GM19193 (cell line): Measurements from ENCODE around the gene ARFGAP2.

Experiments used
- POLR2A ChIP-seq: IDR thresholded peaks from 4 replicates; pipeline ENCODE4 v1.6.1; 2011; ENCODE audit not compliant: insufficient read depth, insufficient read length; ENCODE audit errors: extremely low read depth

The ARFGAP2 gene

DNA sequence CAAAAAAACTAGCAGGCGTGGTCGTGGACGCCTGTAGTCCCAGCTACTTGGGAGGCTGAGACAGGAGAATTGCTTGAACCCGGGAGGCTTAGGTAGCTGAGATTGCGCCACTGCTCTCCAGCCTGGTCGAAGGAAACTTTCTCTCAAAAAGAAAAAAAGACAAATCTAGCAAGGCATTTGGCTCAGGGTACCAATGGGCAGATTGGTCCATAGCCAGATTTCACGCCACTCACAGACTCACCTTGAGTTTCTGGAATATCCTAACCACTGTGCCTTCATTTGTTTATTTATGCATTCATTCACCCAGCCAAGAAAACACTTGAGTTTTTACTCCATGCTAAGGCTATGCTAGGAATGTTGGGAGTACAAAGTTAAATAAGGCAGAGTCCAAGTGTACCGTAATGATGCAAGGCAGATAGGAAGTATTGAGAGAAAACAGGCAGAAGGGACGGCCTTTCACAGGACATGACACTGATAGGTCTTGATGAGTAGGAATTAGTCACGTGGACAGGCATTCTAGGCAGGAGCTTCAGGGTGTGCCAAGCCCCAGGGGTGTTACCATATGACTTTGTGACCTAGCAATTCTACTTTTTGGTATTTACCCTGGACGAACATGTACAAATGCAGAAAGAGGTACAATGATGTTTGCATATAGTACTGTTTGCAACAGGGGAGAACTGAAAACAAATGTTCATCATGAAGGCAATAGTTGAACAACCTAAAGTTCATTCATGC is 12.6 kb upstream of the ARFGAP2 start:
- no peak for TF ChIP-seq POLR2A

DNA sequence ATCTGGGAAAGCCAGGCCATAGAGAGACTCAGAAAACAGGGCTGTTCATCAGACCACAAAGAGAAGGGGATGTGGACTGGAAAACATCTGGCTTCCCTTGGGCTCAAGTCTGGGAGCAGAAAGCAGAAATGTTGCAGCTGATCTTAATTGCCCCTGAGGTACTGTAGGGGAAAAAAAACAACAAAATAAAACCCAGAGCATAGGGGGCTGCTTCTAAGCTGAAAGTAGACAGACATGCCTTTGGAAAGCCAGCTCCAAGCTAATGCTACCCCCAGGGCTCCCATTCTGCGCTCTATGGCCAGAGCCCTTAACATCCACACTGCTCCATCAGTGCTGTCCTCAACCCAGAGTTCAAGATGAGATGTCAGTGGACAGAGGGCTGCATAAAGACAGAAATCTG is 11.6 kb upstream of the ARFGAP2 start:
- TF ChIP-seq POLR2A = no peak

DNA sequence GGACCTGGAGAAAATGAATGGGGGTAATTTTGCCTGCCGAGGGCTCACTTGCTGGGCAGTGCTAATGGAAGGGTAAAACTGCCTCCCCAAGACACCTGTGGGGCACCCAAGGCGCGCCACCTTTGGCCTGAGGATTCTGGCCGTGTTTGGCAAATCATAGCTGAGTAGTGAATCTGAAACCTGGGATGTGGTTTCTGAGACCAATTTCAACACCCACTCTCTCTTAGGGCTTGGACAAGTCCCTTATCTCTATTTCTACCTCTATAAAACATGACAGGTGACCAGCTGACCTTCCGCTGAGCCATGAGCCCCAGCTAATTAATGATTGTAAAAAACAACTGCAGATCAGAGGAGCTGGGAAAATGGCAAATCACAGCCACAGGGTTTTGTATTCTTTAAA is 11.0 kb upstream of the ARFGAP2 start:
- no peak for TF ChIP-seq POLR2A

DNA sequence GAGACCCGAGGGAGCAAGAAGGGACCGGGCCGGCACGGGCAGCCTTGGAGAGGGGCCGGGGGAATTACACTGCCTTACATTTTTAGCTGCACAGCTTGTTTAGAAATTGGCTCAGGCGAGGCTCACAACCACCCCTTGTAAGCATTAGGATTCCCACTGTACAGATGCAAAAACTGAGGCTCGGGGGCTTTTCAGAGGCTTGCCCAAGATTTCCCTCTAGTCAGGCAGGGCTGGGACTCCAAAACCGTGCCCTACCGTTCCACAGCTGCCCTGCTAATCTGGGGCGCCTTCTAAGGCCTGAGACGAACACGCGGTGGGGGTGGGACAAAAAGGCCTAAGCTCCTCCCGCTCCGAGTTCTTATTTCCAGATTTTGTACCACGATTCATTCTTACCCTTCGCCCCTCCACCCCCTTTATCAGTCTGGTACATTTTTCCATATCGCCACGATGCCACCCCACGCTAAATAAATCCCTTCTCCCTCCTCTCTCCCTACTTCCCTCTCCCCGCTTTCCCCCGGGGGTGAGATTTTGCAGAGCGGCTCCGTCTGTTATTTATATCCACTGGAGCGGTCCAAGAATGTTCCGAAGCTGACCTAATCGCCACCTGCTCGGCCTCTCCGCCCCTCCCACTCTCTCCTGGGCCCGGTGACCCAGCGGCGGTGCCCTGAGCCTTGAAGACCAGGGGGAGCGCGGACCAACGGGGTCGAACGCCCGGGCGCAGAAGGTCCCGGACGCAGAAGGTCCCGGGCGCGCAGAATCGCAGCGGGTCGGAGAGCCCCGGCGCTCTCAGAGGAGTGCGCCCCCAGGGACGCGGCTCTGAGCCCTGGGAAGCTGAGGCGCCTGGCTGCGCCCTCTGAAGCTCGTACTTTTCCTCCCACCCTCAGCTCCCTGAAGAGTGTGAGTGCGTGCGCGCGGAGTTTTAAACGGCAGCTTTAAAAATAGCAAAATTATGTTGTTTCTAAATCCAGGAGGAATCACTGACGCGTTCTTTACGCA is 10.3 kb upstream of the ARFGAP2 start:
- no peak for TF ChIP-seq POLR2A

DNA sequence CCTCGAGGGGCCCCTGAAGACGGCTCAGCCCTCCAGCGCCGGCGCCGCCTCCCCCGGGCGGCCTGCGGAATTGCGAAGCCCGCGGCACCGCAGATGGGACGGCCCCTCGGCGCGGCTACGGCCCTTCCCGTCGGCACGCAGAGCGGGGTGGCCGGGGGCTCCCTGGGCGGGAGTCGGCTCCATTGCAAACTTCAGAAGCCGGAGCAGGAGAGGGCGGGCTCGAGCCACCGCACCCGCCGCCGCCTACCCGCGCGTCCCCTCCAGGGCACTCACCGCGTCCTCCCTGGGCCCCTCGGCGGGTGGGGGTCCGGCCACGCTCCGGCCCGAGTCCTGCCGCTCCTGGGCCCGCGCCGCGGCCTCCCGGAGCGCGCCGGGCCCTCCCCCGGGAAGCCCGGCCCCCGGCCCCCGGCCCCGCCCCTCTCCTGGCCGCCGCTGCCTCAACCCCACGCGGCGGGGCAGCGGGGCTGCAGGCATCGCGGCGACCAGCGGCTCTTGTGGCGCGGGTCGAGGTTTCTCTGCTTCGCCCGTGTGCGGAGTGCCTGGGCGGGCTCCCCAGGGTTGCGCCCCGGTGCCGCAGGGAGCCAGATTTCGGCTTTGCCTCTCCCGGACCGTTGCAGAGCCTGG is 9.5 kb upstream of the ARFGAP2 start, which contains the start of gene PACSIN3:
Gene PACSIN3 (minus strand): TSS at position 359 of the 624 bp plus-strand sequence. CDS start 3,707 bp downstream, outside the sequence.
- no peak for TF ChIP-seq POLR2A

DNA sequence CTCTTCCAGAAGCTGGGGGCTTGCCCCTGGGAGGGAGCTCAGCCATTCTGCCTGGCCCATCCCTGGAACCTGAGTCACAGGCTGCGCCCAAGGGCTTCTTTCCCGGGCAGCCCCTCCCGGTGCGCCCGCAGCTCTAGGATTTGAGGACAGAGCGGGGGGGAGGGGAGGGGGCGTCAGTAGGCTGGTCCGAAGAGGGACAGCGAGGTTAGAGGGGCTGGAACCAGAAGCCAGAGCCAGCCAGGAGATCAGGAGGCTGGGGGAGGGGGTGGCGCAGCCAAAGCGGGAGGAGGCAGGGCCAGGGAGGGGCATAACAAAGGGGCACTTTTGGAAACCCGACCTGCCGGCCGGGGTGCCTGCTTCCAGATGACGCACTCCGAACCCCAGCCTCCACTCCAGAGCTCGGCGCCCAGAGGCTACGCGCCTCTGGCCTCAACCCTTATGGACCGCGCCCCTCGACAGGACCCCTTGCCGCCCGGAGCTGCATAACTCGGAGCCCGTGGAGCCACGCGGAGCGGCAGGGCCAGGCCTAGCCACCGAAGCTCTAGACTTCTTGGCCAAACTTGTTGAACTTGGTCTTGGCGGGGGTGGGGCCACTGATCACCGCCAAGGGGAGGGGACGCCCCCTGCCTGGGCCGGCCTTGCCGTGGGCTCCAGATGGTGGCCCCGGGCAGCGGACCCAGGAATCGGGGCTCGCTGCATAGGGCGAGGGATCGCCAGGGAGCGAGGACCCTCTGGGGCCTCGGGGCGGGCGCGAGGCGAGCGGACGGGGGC is 8.8 kb upstream of the ARFGAP2 start:
- TF ChIP-seq POLR2A = no peak

DNA sequence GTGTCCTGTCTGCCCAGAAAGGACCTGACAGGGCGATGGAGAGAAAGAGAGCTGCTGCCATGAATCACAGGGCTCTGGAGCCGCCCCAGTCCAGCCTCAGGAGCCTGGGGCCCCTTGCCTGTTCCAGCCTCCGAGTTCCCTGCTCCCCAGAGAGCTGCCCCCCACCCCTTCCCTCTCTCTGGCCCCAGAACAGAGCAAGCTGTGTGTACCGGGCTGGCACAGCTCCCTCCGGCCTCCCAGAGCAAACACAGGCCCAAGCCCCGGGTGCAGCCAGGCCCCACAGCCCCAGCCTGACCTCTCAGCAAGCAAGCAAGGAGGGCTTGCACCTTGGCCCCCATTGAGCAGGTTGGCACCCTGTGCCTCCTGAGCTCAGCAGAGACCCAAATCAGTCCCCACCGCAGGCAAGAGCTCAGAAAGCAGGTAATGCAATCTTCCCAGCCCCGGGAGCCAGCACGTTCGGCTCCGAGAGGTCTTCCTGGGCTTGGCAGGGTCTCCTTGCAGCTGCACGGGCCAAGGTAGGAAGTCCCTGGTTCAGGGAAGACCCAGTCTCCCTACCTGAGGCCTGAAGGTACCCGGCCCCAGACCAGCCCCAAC is 8.1 kb upstream of the ARFGAP2 start:
- TF ChIP-seq POLR2A = no peak

DNA sequence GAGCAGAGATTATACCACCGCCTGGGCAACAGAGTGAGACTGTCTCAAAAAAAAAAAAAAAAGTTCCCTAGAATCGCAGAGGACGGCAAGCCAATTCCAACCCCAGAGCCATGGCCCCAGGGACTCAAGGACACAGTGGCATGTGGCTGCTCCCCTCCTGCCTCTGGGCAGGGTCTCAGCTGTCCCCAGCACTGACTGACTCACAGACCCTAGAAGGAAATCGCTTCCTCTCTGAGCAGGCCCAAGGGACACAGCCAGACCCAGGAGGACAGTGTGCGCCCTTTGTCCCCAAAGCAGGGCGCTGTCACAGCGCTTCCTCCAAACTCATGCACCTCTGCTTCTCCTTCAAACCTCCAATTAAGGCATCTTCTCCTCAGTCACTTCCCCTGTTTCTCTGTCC is 7.3 kb upstream of the ARFGAP2 start:
- TF ChIP-seq POLR2A = no peak

DNA sequence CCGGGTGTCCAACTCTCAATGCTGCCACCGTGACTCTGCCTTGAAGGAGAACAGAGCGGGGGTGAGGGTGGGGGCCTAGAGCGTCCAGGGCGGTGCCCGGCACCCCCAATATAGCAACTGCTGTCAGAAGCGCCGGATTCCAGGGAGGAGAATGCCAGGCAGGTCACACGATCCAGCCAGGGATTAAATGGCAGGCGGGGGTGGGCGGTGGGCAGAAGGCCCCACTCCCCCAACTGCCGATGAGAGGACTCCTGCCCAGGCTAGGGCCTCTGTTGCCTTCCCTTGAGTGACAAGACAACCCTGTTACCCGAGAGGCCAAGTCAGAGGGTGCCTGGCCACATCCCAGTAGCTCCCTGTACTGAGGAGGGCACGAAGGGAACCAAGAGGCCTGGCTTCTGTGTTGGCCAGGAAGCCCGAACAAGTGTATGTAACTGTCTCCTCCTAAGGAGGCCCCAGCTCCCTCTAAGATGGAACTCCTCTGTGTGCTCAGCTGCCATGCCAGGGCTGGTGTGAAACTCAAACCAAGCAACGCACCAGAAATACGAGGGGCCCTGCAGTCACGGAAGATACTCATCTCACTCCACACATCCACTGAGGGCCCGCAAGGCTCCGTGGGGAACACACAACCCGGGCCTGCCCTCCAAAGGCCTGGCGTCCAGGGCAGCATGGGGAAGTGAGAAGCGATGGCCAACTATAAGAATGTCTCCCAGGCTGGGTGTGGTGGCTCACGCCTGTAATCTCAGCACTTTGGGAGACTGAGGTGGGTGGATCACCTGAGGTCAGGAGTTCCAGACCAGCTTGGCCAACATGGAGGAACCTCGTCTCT is 6.6 kb upstream of the ARFGAP2 start:
- TF ChIP-seq POLR2A = no peak

DNA sequence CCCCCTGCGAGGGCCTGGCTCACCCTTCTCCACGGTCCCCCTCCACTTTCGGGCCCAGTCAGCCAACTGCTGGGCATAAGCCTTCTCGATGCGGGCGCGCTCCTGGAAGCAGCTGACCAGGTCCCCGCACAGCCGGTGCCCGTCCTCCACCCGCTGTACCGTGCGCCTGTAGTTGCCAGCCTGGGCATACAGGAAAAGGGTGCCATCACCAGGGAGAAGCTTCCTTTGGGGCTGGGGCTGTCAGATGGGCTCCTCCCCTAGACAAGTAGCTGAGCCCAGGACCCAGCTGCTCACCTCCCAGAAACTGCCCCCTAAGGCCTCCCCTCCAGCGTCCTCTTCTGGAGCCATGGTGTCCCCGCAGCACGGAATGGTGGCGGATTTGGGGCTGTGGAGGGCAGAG is 5.7 kb upstream of the ARFGAP2 start:
- TF ChIP-seq POLR2A = no peak

DNA sequence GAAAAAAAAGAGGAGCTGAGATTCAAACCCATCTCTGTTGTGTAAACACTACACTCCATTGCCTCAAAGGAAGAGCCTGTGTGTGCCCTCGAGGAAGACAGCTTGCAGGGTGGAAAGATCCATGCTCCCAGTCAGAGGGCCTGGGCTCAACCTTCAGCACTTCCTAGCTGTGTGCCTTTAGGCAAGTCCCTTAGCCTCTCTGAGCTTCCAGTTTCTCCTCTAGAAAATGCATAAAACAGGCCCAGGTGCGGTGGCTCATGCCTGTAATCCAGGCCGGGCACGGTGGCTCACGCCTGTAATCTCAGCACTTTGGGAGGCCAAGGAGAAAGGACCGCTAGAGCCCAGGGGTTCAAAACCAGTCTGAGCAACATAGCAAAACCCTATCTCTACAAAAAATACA is 4.6 kb upstream of the ARFGAP2 start:
- TF ChIP-seq POLR2A = no peak

DNA sequence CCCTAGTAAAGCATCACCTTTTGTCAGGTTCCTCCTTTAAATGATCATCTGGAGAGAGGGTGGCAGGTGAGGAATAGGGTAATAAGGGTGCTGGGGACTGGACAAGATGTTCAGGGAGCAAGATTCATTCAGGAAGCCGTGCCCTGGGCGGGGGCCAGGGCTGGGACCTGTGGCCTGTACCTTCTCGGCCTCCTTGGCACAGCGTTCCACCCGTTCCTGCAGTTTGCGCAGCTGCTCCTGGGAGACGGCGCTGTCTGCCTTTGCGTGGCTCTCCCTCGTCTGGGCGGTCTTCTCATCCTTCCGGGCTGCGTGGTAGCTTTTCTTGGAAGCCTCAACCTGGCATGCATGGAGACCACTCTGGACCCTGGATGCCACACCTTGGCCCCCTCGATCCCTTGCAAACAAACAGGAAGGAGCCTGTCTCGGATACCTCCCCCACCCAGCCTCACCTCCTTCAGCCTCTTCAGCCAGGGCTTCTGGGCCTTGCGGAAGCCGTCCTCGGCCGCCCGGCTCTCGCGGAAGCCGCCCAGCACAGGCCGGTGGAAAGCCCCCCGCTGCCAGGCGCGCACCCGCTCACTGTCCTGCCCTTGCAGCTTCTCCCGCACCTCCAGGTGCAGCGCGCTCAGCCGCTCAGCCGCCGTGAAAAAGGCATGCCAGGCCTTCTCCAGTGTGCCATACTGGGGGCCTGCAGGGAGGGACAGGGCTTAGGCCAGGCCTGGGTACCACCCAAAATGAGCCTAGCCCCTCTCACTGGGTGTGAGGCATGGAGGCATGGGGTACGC is 3.5 kb upstream of the ARFGAP2 start:
- TF ChIP-seq POLR2A = no peak

DNA sequence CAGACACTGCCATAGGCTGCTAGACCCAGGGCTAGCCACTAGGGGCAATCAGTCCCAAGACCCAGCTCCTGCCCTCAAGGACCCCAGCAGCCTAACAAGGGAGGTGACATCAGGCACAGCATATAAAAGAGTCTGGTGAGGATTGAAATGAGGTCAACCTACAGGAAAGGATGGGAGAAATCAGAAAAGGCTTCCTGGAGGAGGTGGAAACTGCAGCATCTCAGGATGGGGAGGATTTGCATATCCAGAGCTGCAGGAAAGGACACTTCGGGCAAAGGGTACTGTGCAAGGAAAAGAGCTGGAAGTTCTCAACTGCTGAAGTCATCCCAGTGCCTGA is 2.9 kb upstream of the ARFGAP2 start:
- TF ChIP-seq POLR2A = no peak
